ENCODE results near the gene PTPN14.

PTPN14 gene

DNA sequence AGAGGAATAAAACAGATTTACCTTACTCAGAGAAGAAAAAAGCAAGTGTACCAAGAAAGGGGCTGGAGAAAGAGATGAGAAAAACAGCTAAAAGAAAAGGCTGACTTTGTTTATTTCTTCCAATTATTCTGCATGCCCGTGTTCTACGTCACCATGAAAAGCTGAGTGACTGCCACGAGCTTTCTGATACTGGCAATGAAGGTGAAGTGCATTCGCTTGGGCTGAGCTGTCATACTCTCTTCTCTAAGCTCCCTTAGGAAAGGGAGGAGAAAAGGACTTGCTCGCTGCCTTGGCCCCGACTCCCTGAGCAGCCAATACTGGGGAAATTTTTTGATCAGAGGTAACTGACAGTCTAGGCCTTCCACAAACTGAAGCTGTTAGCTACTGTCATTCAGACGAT, 165.1 kb downstream of the PTPN14 start:
- DNase-seq, result no peak

DNA sequence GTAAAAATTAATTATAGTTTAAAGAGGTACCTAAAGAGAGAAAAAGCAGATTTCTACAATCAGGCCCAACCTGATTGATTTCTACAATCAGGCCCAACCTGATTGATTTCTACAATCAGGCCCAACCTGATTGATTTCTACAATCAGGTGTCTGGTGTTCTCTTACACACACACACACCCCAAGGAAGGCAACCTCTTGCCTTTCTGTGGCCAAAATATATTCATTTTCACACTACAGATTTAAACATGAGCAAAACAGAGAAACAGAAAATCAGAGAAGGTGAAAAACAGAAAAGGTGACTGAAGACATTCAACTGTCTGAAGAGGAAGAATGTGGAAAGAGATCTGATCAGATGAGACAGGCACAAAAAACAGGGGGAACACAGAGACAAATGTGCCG, 166.0 kb downstream of the PTPN14 start:
- DNase-seq, result no peak

DNA sequence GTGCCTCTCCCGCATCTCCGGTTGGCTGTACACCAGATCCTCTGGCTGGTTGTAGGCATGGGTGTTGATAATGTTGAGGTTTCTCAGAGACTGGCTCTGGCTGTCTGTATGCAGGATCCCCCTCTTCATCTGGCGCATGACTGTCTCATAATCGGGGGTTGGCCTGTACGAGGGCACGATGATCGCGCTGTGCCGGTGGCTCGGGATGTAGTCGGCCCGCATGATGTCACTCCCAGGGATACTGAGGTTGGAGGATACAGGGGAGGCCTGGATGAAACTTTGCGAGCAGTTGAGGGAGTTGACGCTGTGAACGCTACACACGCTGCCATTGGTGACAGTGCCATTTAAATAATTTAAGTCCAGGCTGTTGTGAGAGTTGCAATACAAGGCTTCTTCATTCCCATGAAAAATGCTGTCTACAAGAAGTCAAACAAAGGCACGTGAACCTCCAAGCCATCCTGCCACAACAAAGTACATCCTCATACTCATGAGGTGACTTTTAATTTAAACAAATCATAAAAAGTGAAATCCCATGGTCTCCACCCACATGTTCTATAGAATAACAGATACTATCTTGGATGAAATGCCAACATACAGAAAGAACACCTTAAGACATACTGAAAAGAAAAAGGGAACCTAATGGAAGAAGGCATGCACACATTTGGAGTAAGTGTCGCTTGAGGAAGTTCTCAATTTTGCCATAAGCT, 166.9 kb downstream of the PTPN14 start:
- DNase-seq, result no peak

DNA sequence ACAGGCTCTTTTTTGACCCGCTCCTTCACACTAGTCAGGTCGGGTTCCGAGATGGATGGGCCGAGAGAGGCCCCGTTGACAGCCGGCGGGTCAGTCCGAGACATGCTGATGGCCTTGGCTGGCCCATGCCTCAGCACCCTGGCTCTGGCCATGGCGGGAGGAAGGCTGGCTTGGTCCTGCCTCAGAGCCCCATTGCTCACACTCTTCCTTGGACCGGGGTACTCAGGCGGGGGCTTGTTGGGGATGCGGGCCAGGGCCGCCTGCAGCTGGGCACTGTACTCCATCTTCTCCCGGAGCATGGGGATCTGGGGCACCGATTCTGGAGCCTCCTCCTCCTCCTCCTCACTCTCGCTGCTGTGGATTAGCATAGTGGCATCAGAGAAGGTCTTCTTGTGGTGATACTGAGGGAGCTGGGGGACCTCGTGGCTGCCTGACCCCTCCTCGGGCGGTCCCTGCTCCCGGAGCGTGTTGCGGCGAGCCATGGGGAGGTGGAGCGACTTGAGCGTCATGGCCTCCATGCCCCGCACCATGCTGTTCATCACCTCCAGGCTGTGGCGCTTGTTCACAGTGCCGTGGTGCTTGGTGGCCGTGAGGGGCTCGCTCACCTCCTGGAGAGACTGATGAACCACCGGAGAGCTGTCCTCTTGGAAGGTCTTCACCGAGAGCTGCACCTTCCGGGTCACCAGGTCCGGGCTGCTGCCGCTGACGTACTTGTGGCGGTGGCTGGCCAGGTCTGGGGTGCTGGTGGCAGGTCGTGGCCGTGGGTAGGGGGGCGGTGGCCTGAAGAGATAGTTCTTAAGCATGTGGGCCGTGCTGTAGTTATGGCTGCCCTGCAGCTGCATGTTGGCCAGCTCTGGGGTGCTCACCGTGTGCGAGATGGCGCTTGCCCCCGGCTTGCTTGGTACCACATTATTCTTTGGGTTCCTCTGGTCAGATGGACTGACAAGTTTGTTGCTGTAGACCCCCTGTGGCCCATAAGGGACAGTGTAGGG, 167.7 kb downstream of the PTPN14 start:
- no peak for DNase-seq

DNA sequence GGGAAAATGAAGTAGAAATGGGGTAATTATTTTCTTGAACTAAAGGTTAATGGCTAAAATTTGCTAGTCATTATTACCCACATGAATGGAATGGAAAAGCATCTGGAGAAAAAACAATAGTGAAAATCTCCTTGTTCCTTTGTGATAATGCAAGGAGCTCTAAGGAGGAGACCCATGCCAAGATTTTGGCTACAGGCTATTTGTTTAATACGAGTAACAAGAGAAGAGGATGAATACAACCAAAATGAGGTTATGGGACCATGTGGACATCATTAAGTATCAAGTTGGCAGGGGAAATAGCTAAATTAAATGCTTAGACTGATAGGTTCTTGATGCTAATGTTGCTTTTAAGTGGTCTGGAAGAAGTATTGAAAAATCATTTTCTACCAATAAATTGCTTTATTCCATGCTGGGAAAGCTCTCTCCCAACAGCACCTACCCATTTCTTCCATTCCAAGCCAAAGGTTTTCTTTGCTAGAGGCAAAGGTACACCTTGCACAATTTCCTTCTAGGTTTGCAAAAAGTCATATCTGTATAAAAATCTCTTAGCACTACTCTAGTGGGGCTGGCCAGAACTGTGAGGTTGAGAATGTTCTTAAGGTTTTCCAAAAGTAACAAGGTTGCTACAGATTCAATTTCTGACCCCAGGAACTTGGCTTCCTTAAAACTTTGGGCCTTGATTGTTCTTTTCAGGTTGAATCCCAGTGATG, 170.3 kb downstream of the PTPN14 start:
- DNase-seq, result no peak

DNA sequence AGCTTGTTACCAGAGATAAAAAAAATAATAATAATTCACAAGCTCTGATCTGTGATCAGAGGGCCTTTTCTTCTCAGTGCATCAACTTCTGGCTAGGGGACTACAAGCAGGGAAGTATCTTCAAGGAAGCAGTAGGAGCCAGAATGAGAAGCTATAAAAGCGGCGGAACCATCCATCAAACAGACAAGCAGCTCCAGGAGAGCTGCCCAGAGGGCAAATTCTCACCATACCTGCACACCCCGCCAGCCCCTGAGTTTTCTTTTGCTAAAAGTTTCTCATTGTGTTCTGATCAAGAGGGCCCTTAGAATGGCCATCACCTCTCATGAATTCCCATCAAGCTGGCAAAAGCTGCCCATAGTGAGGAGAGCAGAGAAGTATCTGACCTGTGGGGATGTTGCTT, 171.0 kb downstream of the PTPN14 start:
- no peak for DNase-seq

DNA sequence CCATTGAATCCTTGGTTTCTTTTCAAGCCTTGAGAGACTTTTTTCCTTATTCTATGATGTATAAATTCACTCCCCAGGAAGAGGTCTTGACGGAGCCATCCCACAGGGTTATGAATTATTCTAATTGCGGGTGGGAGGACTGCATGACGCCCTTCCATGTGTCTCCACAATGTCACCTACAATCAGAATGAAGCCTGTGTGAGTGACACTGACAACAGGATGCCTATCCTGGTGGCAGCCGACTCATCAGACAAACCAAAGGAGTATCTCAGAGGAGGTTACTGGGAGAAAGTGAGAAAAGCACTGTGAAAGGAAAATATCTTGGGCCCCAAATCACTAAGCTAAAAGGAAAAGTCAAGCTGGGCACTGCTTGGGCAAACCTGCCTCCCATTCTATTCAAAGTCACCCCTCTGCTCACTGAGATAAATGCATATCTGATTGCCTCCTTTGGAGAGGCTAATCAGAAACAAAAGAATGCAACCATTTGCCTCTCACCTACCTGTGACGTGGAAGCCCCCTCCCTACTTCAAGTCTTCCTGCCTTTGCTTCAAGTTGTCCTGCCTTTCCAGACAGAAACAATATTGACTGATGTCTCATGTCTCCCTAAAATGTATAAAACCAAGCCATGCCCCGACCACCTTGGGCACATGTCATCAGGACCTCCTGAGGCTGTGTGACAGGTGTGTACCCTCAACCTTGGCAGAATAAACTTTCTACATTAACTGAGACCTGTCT, 172.0 kb downstream of the PTPN14 start:
- no peak for DNase-seq

DNA sequence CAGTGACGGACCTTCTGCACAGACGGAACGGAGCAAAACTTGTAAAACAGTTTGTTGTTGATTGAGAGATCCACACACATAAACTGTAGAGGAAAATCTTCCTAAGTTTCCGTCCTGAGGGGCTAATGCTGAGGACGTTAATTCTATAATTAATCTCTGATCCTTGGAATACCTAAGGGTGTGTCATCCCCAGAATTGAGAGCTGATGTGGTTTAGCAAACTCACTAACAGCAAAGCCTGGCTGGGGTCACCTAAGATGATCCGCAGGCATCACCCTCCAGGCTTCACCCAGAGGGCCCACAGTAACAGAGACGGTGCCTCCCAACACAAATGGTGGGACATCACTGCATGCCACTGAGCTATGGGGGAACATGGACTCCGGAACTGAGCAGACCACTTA, 172.9 kb downstream of the PTPN14 start:
- no peak for DNase-seq

DNA sequence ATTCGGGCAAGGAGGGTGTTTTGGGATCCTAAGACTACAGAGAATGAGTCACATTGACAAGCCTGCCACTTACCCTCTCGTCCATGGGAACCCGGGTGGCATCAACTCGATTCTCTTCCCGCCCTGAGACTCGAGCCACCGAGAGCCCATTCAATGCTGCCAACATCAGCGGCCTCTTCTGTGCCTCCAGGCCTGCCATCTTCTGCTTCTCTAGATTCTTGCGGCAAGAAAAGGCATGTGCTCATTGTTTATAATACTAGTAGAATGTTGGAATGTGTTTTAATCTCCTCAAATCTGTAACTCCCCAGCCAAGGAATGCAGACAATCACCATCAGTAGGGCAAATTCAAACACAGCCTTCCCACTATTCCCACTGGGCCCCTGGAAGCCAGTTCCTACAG, 173.5 kb downstream of the PTPN14 start:
- no peak for DNase-seq

DNA sequence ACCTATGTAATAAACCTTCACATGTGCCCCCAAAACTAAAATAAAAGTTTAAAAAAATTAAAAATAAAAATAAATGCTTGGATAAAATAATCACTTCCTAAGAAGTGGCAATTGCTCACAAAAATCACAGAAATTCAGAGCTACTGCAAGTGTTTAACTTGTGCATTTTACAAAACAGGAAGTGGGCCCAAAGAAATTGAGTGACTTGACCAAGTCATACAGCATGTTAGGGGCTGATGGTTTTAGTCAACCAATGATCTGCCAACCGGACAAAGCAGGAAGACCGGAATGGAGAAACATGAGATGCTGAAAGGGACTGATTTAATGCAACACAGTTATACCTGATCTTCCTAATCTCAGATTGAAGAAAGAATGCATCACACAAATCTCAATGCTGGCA, 173.9 kb downstream of the PTPN14 start:
- DNase-seq, result no peak

DNA sequence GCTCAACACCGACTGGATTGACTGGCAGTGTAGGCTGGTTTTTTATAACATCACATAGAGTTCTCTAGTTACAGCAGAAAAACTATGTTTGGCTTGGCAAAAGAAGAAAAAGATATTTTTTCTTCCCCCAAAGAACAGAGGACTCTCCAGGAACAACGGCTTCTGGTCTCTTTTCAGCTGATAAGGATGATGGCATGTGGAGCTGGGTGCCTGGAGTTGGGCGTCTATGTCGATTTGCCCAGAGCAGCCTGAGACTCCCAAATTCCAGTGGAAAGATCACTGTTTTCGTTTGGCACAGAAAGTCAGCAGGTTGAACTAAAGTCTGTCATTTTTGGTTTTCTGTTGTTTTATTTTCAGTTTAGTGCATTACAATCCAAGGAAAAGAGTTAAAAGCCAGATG, 179.3 kb downstream of the PTPN14 start:
- DNase-seq, result no peak

DNA sequence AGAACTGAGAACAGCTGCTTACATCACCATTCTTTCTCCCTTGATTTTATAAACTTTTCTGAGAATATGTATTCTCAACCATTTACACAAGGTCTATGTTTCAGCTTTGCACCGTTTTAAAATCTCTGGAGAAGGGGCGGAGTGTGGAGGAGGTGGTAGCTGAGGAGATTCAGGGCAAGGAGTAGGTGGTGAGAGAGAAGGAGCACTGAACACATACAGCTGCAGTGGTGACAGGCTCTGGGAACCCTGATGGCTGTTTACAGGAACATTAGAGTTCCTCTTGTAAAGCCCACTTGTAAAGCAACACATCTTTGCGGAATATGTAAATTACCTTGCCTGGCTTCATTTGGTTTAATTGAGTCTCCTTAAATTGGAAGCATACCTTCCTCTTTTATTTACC, 180.8 kb downstream of the PTPN14 start:
- DNase-seq, result no peak

DNA sequence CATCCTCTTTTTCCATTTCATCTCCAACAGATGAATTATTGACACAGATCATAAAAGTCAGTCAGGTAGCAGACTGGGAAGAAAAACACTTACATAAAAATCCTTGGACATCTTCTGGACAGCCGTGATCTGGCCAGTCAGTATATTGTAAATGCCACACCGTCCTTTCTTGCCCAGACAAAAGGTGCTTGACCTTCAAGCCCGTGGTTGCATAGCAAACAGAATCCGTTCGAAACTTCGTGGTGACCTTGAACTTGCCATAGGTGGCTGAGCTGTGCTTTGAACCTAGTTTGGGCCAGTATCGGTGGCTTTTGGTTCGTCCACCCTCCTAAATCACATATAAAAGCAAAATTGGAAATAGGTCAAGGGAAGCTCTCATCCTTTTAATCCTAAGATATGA, 182.0 kb downstream of the PTPN14 start:
- no peak for DNase-seq

DNA sequence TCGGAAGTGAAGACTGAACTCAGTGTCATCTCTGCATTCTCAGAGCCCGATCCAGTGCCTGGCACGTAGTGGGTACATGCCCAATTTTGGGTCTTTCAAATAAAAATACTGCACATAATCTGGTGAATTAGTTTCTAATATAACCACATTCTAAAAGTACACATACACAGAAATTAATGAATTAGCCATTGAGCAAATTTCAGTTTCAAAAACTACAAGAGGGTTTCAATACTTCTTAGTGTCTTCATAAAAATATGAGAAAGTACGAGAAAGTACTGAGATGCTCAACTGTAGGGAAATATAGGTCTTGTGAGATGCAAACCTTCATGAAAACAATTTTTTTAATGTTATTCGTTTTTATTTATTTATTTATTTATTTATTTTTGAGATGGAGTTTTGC, 183.6 kb downstream of the PTPN14 start:
- no peak for DNase-seq

DNA sequence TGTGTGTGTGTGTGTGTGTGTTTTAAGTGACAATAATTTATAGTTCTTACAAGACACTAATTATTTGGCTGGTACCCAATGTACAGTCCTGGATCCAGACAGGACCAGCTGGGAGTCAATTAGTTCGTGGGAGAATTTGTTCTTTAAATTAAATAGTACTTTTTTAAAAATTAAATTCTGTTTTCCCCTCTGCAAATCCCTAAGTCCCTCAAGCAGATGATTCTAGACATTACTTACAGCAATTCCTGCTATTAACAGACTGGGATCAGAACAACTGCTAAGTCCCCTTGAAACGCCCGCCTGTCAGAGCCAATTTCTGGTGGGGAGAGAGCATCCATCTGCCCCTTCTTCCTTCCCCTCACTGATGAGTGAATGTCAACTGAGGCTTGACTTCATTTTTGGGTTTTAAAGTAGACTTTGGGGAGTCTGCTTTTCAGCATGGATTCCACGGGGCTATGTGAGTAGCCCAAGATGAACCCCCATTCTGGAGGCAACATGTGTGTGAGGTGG, 186.6 kb downstream of the PTPN14 start:
- peak; percentile 82 for DNase-seq

DNA sequence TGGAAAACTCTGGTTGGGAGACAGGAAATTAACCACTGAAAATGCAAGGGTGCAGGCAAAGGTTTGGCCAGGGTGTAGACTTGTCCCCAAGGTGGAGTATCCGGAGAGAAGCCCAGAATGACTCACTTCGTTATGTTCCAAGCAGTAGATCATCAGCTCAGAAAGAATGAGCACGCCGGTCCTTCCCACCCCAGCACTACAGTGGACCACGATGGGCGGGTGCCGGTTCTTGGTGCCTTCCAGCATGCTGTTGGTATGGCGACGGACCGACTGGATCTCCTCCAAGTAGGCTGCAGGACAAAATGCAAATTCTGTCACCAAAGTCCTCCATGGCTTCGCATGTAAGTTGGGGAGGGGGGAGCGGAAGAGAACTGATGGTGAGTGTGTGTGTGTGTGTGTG, 187.0 kb downstream of the PTPN14 start:
- DNase-seq, result peak; percentile 78

DNA sequence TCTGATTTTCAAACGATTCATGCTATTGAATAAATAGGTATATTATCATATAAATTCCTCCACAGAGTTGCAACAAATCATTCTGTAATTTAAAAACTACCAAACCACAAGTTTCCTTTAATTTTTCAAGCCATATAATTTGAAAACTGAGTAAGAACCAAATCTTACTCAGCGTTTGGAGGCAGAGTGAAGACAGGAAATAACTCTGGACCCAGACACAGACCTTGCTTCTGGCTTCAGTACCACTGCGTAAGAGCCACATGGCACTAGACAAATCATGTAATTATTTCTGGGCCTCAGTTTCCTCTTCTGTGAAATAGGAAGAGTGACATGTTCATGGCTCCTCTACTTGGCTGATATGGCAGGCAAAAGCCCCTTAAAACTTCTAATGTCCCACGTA, 188.0 kb downstream of the PTPN14 start:
- no peak for DNase-seq

DNA sequence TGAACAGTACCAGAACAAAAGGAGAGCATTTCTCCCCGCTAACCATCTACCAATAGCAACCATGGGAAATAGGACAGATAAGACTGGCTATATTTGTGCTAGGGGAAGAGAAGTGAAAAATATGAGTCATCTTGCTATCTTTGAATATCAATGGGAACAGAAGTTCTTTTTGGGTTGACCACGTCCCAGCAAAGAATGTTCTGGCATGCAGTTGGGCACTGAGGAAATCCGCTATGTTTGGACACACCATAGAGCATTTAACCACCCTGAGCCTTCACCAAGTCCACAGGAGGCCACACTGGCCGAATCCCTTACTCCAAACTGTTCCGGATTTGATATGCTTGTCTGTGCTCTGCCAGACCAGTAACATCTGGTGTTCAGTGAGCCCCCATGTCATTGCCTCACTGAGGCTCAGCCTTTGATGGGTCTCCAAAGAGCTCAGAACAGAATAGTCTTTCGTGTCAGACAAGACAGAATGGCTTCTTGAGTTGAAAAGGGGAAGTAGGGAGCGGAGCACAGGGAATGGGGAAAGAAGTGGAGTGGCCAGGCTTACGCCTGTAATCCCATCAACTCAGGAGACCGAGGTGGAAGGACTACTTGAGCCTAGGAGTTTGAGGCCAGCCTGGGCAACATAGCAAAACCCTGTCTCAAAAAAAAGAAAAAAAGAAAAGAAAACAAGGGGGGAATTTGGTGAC, 189.1 kb downstream of the PTPN14 start:
- no peak for DNase-seq

DNA sequence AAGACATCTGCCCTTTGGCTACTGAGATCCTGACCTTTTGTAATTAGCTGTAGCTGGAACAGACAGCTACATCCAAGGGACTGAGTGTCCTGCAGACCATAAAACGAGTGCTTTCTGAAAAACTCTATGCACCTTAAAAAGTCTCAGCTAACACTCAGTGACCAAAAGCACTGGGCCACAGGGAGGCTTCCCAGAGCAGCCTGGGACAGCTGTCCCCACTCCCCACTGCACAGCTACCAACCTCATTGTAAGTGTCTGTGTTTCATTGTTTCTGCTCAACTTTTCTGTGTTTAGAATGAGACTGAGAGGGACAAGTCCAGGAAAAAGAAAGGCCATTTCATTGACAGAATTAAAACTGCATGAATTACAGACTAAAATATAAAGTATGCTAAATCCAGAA, 189.8 kb downstream of the PTPN14 start:
- no peak for DNase-seq

DNA sequence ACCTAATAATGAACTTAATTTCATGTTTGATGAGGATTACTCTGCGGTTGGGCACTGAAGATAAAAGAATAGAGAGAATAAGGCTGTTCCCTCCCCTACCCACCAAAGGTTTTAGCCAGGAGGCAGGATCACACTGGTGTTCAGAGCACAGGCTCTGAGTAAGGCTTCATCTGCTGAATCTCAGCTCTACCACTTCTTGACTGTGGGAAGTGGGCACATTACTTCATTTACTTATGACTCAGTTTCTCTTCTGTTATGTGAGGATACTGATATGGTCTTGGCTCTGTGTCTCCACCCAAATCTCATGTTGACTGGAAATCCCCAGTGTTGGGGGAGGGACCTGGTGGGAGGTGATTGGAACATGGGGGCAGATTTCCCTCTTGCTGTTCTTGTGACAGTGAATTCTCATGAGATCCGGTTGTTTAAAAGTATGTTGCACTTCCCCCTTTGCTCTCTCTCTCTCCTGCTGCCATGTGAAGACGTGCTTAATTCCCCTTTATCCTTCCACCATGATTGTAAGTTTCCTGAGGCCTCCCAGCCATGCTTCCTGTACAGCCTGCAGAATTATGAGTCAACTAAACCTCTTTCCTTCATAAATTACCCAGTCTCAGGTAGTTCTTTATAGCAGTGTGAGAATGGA, 190.8 kb downstream of the PTPN14 start:
- no peak for DNase-seq

DNA sequence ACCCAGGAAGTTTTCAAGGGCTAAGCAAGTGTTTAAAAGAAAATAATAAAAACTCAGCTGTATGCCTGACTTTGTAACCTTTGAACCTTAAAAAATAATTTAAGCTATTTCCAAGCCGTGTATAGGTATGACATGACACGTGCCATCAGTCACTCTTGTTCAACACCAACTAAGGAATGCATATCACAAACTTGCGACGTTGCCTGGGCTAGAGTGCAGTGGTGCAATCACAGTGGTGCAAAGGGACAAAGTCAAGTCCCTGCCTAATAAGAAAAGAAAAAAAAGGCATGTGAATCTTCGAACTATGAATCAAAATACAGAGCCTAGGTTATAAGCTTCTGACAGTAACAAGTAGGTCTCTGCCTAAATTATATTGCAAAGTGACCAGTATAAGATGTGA, 191.3 kb downstream of the PTPN14 start:
- no peak for DNase-seq

Data from NCI-H446 treated with DMSO at 0.1 percent for 48 hours (cell line).